DOHH2 (cell line): ENCODE results near the gene RAB3GAP1.

ENCODE experiments used
- H3F3A ChIP-seq: fragments of 200-600 bp; sonication (generic), shearing (Covaris generic); 2 replicates; pipeline ENCODE4 v1.6.0; 2016; ENCODE audit warnings: antibody characterized with exemption, mild to moderate bottlenecking; ENCODE audit not compliant: control insufficient read depth, insufficient read depth
- H3K27ac ChIP-seq: fragments of 200-600 bp; sonication (generic); 2 replicates; pipeline ENCODE4 v1.5.1; 2014; ENCODE audit warnings: low read depth, mild to moderate bottlenecking, low read length, moderate library complexity
- H3K27me3 ChIP-seq: fragments of 200-600 bp; sonication (generic); 2 replicates; pipeline ENCODE4 v1.6.1; 2014; ENCODE audit warnings: mild to moderate bottlenecking, low read length, mixed read lengths; ENCODE audit not compliant: control insufficient read depth
- H3K36me3 ChIP-seq: fragments of 200-600 bp; sonication (generic); 2 replicates; pipeline ENCODE4 v1.6.1; 2014; ENCODE audit warnings: mild to moderate bottlenecking, low read length, moderate library complexity, mixed read lengths; ENCODE audit not compliant: control insufficient read depth
- H3K4me1 ChIP-seq: fragments of 200-600 bp; sonication (generic); 2 replicates; pipeline ENCODE4 v1.6.1; 2014; ENCODE audit warnings: mild to moderate bottlenecking, low read length, mixed read lengths; ENCODE audit not compliant: control insufficient read depth
- H3K4me2 ChIP-seq: fragments of 200-600 bp; sonication (generic); 2 replicates; pipeline ENCODE4 v1.6.0; 2014; ENCODE audit warnings: mild to moderate bottlenecking, low read length, moderate library complexity
- H3K4me3 ChIP-seq: fragments of 200-600 bp; sonication (generic); 2 replicates; pipeline ENCODE4 v1.5.1; 2014; ENCODE audit warnings: mild to moderate bottlenecking, low read length, mixed read lengths
- H3K79me2 ChIP-seq: fragments of 200-600 bp; sonication (generic); 2 replicates; pipeline ENCODE4 v1.6.1; 2014; ENCODE audit warnings: mild to moderate bottlenecking, low read length, mixed read lengths; ENCODE audit not compliant: control insufficient read depth
- H3K9me2 ChIP-seq: fragments of 200-600 bp; sonication (generic); replicated peaks from 2 replicates; pipeline ENCODE4 v1.6.1; 2014; ENCODE audit warnings: mild to moderate bottlenecking, low read length, mixed read lengths; ENCODE audit not compliant: control insufficient read depth
- H3K9me3 ChIP-seq: fragments of 200-600 bp; sonication (generic); 2 replicates; pipeline ENCODE4 v1.6.1; 2014; ENCODE audit warnings: antibody characterized with exemption, low read length, mixed read lengths; ENCODE audit not compliant: control insufficient read depth, insufficient read depth
- H4K20me1 ChIP-seq: fragments of 200-600 bp; sonication (generic); 2 replicates; pipeline ENCODE4 v1.6.0; 2014; ENCODE audit warnings: low read depth, mild to moderate bottlenecking, antibody characterized with exemption, low read length, moderate library complexity; ENCODE audit not compliant: control insufficient read depth, insufficient read depth
- CTCF ChIP-seq: fragments of 200-600 bp; sonication (generic); IDR thresholded peaks from one replicate; pipeline ENCODE4 v1.5.1; 2014; ENCODE audit warnings: antibody characterized with exemption, mild to moderate bottlenecking, low read depth, low read length; ENCODE audit not compliant: poor library complexity, severe bottlenecking
- EZH2phosphoT487 ChIP-seq: fragments of 200-600 bp; sonication (generic); IDR thresholded peaks from 2 replicates; pipeline ENCODE4 v1.6.1; 2017; ENCODE audit warnings: borderline replicate concordance, mild to moderate bottlenecking, antibody characterized with exemption, low read length, moderate library complexity, mixed read lengths

The RAB3GAP1 gene

GRCh38 chr2:135066710-135067109, 14.6 kb downstream of the RAB3GAP1 start:
- Histone ChIP-seq H3K36me3 (peaks cover 61% of the 10 kb centered on the region), H3K27me3 (no peaks in the 10 kb centered on the region), H3K4me3 (no peak overlapping the region), H3K27ac (no peak overlapping the region), H3K9me3 (peaks cover 15% of the 10 kb centered on the region), H4K20me1 (no peaks in the 10 kb centered on the region), H3K9me2 (no peaks in the 10 kb centered on the region), H3K4me2 (no peak overlapping the region), H3K4me1 (no peaks in the 10 kb centered on the region), H3F3A (no peaks in the 10 kb centered on the region), H3K79me2 (peaks cover 76% of the 10 kb centered on the region)
- no peak for TF ChIP-seq CTCF
- TF ChIP-seq EZH2phosphoT487: no peak

DNA sequence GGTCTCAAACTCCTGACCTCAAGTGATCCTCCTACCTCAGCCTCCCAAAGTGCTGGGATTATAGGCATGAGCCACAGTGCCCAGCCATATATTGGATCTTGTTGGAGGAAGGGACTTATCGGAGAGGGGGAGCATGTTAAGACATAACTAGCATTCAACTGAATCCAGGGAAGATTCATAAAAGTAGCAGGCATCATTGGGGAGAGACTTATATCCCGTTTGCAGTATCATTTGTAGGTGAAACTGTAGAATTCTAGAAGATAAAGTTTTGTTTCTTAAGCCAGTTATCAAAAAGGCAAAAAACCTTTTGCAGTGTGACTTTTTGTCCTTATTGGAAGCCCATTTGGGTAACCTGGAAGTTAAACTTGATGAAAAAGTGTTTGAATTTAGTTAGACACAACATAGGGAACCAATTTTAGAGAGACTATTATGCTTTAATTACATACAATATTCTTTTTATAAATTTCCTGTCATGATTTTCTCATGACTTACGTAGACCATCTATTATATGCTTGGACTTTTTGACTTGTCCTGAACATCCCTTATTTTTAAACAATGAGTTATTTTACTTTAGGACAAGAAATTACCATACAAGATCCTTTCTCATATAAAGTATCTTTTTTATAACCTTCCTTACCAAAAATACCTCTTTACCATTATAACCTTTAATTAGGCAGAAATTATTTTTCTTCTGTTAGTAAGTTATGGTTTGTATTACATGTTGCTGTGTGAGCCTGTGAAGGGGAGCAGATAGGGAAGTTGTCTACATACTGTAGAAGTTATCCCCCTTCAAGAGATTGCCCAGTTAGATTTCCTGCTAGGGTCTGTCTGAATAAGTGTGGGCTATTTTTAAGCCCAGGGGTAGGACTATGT, 20.3 kb downstream of the RAB3GAP1 start:
- Histone ChIP-seq H3K4me1 (no peaks in the 10 kb centered on the region), H3K79me2 (peaks cover 61% of the 10 kb centered on the region), H3K4me2 (no peak overlapping the region), H3K4me3 (no peak overlapping the region), H3K9me3 (peaks cover 29% of the 10 kb centered on the region), H3K36me3 (peaks cover 42% of the 10 kb centered on the region), H3F3A (no peaks in the 10 kb centered on the region), H3K27ac (no peak overlapping the region), H3K27me3 (no peaks in the 10 kb centered on the region), H3K9me2 (no peaks in the 10 kb centered on the region), H4K20me1 (no peaks in the 10 kb centered on the region)
- TF ChIP-seq EZH2phosphoT487 (no peak), CTCF (no peak)

DNA sequence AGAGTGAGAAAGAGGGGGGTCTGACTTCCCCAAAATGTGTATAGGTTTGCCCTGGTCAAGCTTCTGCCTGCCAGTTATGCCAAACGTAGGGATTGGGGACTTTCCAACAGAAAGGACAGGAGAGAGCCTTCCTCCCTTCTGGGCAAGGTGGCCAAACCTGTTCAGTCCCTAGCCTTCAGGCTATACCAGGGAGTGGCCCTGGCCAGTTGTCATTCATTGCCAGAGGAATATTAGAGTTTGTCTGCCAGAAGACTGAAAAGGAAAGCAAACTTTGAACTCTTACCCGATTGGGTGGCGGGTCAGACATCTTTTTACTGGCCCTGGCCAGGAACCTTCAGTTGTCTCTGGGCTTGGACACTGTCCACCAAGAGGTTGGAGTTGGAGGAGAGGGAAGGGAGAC, 22.1 kb downstream of the RAB3GAP1 start:
- Histone ChIP-seq H3K9me2 (no peaks in the 10 kb centered on the region), H3K4me1 (no peaks in the 10 kb centered on the region), H3K4me2 (no peak overlapping the region), H3K27ac (no peak overlapping the region), H3K4me3 (no peak overlapping the region), H3K27me3 (no peaks in the 10 kb centered on the region), H3K79me2 (peaks cover 53% of the 10 kb centered on the region), H4K20me1 (no peaks in the 10 kb centered on the region), H3K9me3 (peaks cover 29% of the 10 kb centered on the region), H3F3A (no peaks in the 10 kb centered on the region), H3K36me3 (peaks cover 33% of the 10 kb centered on the region)
- no peak for TF ChIP-seq EZH2phosphoT487
- TF ChIP-seq CTCF: no peak
